Activated naive CD4-positive, alpha-beta T cell treated with anti-CD3 and anti-CD28 coated beads, Interleukin-2, amount 10 ng/mL, durations not matched to agents 7 days and 5 days (primary cell): ENCODE results near the gene LHFPL3.
"Not testable (repeated sequence)": the region's sequence is repeated elsewhere in the genome, so short reads cannot be mapped to it uniquely, and the experiment has no call there.

Source experiments
- CTCF ChIA-PET: fragments of 350-600 bp; sonication (Branson Sonifier 250); formaldehyde crosslinking; loops from one replicate; lab custom pipeline; 2021; ENCODE audit warnings: antibody characterized with exemption; lab: Charles Lee
- DNase-seq: peaks from one replicate; pipeline ENCODE4 v3.0.0-alpha.2; 2020
- H3K27ac Mint-ChIP-seq: one replicate; pipeline ENCODE4 v1.8.0; 2021; ENCODE audit warnings: mild to moderate bottlenecking, moderate library complexity, mixed read lengths
- H3K27me3 Mint-ChIP-seq: one replicate; pipeline ENCODE4 v1.8.0; 2021; ENCODE audit warnings: mild to moderate bottlenecking, mixed read lengths
- H3K36me3 Mint-ChIP-seq: one replicate; pipeline ENCODE4 v1.8.0; 2021; ENCODE audit warnings: mixed read lengths
- H3K4me1 Mint-ChIP-seq: one replicate; pipeline ENCODE4 v1.8.0; 2021; ENCODE audit warnings: mixed read lengths
- H3K4me3 Mint-ChIP-seq: one replicate; pipeline ENCODE4 v1.8.0; 2021; ENCODE audit warnings: mild to moderate bottlenecking, moderate library complexity, mixed read lengths
- H3K9me3 Mint-ChIP-seq: one replicate; pipeline ENCODE4 v1.8.0; 2021; ENCODE audit warnings: mixed read lengths

Gene LHFPL3

GRCh38 chr7:104328296-104328969 lies at the start of gene LHFPL3:
Gene LHFPL3, plus strand, starts transcription at chr7:104328603.
- Mint-ChIP-seq H3K9me3 (no peaks in the 10 kb centered on the region), H3K27ac (no peak within 1 kb of the TSS), H3K36me3 (no peaks in the 10 kb centered on the region), H3K27me3 (peaks cover 54% of the 10 kb centered on the region), H3K4me1 (peaks cover 9% of the 10 kb centered on the region), H3K4me3 (no peak within 1 kb of the TSS)
- DNase-seq: no peak
- CTCF ChIA-PET: interaction anchor here (0.7 kb wide), 1 partner anchor 43 kb away, joined by 3 read pairs; no protein-coding TSS in a partner anchor

DNA sequence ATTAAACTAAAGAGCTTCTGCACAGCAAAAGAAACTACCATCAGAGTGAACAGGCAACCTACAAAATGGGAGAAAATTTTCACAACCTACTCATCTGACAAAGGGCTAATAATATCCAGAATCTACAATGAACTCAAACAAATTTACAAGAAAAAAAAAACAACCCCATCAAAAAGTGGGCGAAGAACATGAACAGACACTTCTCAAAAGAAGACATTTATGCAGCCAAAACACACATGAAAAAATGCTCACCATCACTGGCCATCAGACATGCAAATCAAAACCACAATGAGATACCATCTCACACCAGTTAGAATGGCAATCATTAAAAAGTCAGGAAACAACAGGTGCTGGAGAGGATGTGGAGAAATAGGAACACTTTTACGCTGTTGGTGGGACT lies 46.7 kb upstream of the LHFPL3 start:
- H3K27ac Mint-ChIP-seq, H3K36me3 Mint-ChIP-seq, H3K9me3 Mint-ChIP-seq, H3K4me1 Mint-ChIP-seq, H3K4me3 Mint-ChIP-seq, DNase-seq, H3K27me3 Mint-ChIP-seq, CTCF ChIA-PET: not testable (repeated sequence)

DNA sequence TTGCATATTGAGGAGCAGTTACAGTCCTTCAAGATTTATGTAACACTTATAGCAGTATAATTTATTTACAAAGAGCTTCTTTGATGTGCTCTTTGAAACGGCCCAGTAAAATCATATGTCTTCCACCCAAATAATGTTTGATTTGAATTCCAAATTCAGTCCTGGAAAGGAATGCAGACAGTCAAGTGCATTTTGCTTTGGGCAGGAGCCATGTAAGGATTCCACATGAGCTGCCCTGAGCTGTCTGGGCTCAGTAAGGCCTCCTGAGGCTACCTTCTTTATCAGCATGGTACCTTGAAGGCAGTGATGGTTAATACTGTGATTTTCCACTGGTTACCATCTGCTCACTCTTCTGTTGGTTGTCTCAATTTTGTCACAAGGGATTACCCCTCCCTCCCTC lies 41.6 kb upstream of the LHFPL3 start:
- Mint-ChIP-seq H3K36me3 (no peaks in the 10 kb centered on the region), H3K4me3 (no peak overlapping the region), H3K27me3 (no peaks in the 10 kb centered on the region), H3K4me1 (no peaks in the 10 kb centered on the region), H3K9me3 (peaks cover under 1% of the 10 kb centered on the region), H3K27ac (no peak overlapping the region)
- CTCF ChIA-PET: no interaction called here
- no peak for DNase-seq

DNA sequence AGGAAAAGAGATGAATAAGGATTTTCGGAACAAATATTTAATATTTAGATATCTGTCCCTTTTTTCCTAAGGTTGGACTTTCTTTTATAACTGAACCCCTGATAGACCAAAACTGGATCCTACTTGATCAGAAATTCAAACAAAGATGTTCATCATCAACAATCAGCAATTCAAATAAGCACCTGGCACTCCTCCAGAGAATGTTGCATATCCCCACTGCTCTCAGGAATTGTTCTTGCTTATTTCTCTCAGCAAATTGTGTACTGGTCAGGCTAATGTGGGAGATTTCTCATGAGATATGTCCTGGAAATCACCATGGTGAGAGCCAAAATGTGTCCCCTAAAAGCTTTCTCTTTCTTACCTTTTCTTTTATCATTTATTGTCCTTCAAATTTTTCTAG lies 40.3 kb upstream of the LHFPL3 start:
- Mint-ChIP-seq H3K4me3 (no peak overlapping the region), H3K27me3 (no peaks in the 10 kb centered on the region), H3K4me1 (no peaks in the 10 kb centered on the region), H3K9me3 (no peaks in the 10 kb centered on the region), H3K27ac (no peak overlapping the region), H3K36me3 (no peaks in the 10 kb centered on the region)
- CTCF ChIA-PET: no interaction called here
- no peak for DNase-seq

GRCh38 chr7:104294291-104294690 lies 34.1 kb upstream of the LHFPL3 start:
- H3K27me3 Mint-ChIP-seq: no peaks in the 10 kb centered on the region
- CTCF ChIA-PET: no interaction called here
- no peak for DNase-seq
- no peak overlapping the region for H3K4me3 Mint-ChIP-seq
- no peaks in the 10 kb centered on the region for H3K4me1 Mint-ChIP-seq
- no peaks in the 10 kb centered on the region for H3K9me3 Mint-ChIP-seq
- no peak overlapping the region for H3K27ac Mint-ChIP-seq
- no peaks in the 10 kb centered on the region for H3K36me3 Mint-ChIP-seq

- no peak for DNase-seq
- Mint-ChIP-seq H3K27ac (no peak overlapping the region), H3K4me1 (no peaks in the 10 kb centered on the region), H3K36me3 (no peaks in the 10 kb centered on the region), H3K9me3 (no peaks in the 10 kb centered on the region), H3K27me3 (peaks cover 3% of the 10 kb centered on the region), H3K4me3 (no peak overlapping the region)
- CTCF ChIA-PET: no interaction called here
Observed at GRCh38 chr7:104296266-104296665, 32.1 kb upstream of the LHFPL3 start.

DNA sequence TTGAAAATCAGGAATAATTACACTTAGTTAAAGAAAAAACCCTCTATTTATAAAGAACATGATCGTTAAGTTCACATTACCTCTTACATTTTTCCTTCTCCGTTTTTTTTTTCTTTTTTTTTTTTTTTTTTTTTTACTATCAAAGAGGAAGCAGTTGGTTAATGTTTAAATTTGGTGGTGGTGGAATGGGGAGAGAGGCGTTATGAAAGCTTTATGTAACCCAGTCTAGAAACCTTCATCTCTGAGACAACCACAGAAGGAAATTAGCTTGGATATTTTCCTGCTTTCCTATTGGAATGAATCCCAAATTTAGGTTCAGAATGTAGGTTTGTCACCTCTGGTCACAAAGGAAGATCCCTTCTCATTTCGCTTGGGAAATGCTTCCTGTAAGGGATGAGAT lies 31.5 kb upstream of the LHFPL3 start:
- DNase-seq: no peak
- no peak overlapping the region for H3K4me3 Mint-ChIP-seq
- no peaks in the 10 kb centered on the region for H3K4me1 Mint-ChIP-seq
- H3K27ac Mint-ChIP-seq: no peak overlapping the region
- no peaks in the 10 kb centered on the region for H3K36me3 Mint-ChIP-seq
- peaks cover 3% of the 10 kb centered on the region for H3K27me3 Mint-ChIP-seq
- CTCF ChIA-PET: no interaction called here
- H3K9me3 Mint-ChIP-seq: no peaks in the 10 kb centered on the region

GRCh38 chr7:104299323-104299722 lies 29.1 kb upstream of the LHFPL3 start:
- H3K4me1 Mint-ChIP-seq: no peaks in the 10 kb centered on the region
- H3K36me3 Mint-ChIP-seq: no peaks in the 10 kb centered on the region
- DNase-seq: no peak
- H3K9me3 Mint-ChIP-seq: no peaks in the 10 kb centered on the region
- H3K4me3 Mint-ChIP-seq: no peak overlapping the region
- CTCF ChIA-PET: no interaction called here
- peaks cover 3% of the 10 kb centered on the region for H3K27me3 Mint-ChIP-seq
- H3K27ac Mint-ChIP-seq: no peak overlapping the region

- Mint-ChIP-seq H3K36me3 (no peaks in the 10 kb centered on the region), H3K4me3 (no peak overlapping the region), H3K4me1 (no peaks in the 10 kb centered on the region), H3K27ac (no peak overlapping the region), H3K9me3 (no peaks in the 10 kb centered on the region), H3K27me3 (peaks cover 5% of the 10 kb centered on the region)
- CTCF ChIA-PET: no interaction called here
- no peak for DNase-seq
Observed at GRCh38 chr7:104299777-104300176, 28.6 kb upstream of the LHFPL3 start.

DNA sequence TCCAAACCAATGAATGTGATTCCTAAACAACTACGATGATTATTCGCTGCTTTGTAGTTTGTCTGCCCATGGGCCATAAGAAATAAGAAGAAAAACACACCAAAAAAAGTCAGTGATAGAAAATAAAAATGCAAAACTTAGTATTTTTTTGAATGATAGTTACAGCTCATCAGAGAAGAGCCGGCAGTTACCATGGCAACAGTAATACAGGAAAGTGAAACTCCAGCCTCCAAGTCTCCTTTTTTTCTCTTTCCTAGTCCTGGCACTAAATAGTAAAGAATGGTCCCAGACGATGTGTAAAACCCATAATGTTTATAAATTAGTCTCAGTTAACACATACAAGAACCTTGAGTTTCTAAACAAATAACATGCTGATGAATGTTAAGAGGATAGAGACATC lies 21.6 kb upstream of the LHFPL3 start:
- Mint-ChIP-seq H3K27ac (no peak overlapping the region), H3K36me3 (no peaks in the 10 kb centered on the region), H3K27me3 (peaks cover 3% of the 10 kb centered on the region), H3K4me1 (no peaks in the 10 kb centered on the region), H3K9me3 (no peaks in the 10 kb centered on the region), H3K4me3 (no peak overlapping the region)
- CTCF ChIA-PET: no interaction called here
- no peak for DNase-seq

DNA sequence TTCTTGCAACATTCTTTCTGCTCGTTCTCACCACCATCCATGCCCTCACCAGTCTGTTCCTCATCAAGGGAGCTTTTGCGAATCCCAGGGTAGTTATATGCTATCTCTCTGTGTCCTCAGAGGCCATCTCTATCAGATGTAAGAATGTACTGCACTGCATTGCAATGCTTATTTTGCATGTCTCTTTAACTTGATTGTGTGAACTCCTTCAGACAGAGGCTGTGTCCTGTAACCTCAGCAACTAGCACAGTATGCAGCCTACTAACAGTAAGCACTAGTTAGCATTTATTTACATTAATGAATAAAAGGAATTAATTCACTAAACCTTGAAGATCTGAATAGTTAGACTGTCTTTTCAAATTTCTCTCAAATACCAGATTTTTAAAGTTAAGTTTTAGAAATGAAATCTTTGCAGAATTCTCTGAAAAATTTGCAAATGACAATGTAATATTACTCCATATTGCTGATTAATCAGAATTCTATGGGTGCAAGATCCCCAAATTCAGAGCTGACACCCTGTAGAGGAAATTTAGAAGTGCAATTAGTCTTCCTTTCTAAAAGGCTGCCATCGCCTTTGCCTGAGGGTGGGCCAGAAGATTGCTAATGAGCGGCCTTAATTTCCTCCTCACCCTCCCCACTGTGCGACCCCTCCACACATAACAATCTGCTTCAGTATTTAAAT lies 10.3 kb upstream of the LHFPL3 start:
- H3K36me3 Mint-ChIP-seq: no peaks in the 10 kb centered on the region
- DNase-seq: no peak
- H3K27me3 Mint-ChIP-seq: no peaks in the 10 kb centered on the region
- H3K4me3 Mint-ChIP-seq: no peak overlapping the region
- H3K4me1 Mint-ChIP-seq: no peaks in the 10 kb centered on the region
- no peak overlapping the region for H3K27ac Mint-ChIP-seq
- CTCF ChIA-PET: no interaction called here
- peaks cover 3% of the 10 kb centered on the region for H3K9me3 Mint-ChIP-seq

- DNase-seq: no peak
- H3K4me1 Mint-ChIP-seq: peaks cover 9% of the 10 kb centered on the region
- H3K27ac Mint-ChIP-seq: no peak overlapping the region
- no peak overlapping the region for H3K4me3 Mint-ChIP-seq
- no peaks in the 10 kb centered on the region for H3K9me3 Mint-ChIP-seq
- H3K36me3 Mint-ChIP-seq: no peaks in the 10 kb centered on the region
- H3K27me3 Mint-ChIP-seq: peaks cover 54% of the 10 kb centered on the region
- CTCF ChIA-PET: no interaction called here
Observed at GRCh38 chr7:104327534-104327933, 869 bp upstream of the LHFPL3 start.

DNA sequence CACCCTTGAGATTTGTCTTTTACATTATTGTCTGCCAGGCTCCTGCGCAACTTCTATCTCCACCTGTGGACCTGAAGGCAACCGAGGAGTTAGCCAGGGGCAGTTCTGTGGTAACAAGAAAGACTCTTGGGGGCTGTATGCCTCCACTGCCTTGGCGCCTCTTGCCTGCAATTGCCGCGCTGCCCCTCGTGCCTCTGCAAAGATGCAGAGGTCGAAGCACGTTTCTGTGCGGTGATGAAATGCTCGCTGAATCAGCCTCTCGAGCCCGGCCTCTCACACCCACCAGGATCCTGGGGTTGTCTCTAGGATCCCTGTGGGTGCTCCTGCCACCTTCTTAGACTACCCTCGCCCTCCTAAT lies 486 bp upstream of the LHFPL3 start:
- no peaks in the 10 kb centered on the region for H3K9me3 Mint-ChIP-seq
- peaks cover 9% of the 10 kb centered on the region for H3K4me1 Mint-ChIP-seq
- no peak overlapping the region for H3K4me3 Mint-ChIP-seq
- H3K27ac Mint-ChIP-seq: no peak overlapping the region
- H3K36me3 Mint-ChIP-seq: no peaks in the 10 kb centered on the region
- H3K27me3 Mint-ChIP-seq: peaks cover 54% of the 10 kb centered on the region
- DNase-seq: no peak
- CTCF ChIA-PET: no interaction called here

- no peak for DNase-seq
- Mint-ChIP-seq H3K4me1 (peaks cover 9% of the 10 kb centered on the region), H3K36me3 (no peaks in the 10 kb centered on the region), H3K4me3 (no peak overlapping the region), H3K27ac (no peak overlapping the region), H3K27me3 (peaks cover 54% of the 10 kb centered on the region), H3K9me3 (no peaks in the 10 kb centered on the region)
- CTCF ChIA-PET: interaction anchor here (0.7 kb wide), 1 partner anchor 42 kb away, joined by 3 read pairs; no protein-coding TSS in a partner anchor
Observed at GRCh38 chr7:104328970-104329825, 795 bp downstream of the LHFPL3 start.
